MM.1S (cell line): Measurements from ENCODE around the gene SP8.

Experiments used
- CTCF ChIP-seq: fragments of 300-600 bp; sonication (generic); IDR thresholded peaks from 2 replicates; pipeline ENCODE4 v1.5.1; 2016; ENCODE audit warnings: antibody characterized with exemption, low read length, mixed read lengths
- EZH2 ChIP-seq: fragments of 300-600 bp; sonication (generic); optimal IDR thresholded peaks from 2 replicates; pipeline ENCODE3; 2017; ENCODE audit warnings: low read depth, mild to moderate bottlenecking, antibody characterized with exemption, low read length, mixed read lengths
- EZH2phosphoT487 ChIP-seq: fragments of 300-600 bp; sonication (generic); IDR thresholded peaks from 2 replicates; pipeline ENCODE4 v1.6.1; 2018; ENCODE audit warnings: antibody characterized with exemption, low read length

DNA sequence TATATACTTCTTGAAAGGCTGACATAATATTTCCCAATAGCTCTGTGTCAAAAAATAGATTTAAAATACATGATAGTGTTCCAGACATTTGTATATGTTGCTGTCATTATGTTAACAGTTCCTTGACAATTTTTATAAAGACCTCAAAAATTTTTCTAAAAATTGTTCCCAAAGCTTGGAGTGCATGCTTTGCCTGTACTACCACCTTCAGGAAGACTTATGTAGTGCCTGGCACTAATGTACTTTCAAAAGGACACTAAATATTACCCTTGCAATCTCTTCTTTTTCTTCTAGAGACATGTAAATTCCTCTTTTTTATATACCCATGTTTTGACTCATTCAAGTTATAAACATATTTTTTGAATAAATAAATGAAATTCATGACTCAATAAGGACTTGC lies 48.0 kb upstream of the SP8 start:
- TF ChIP-seq CTCF (peak; percentile 40), EZH2 (no peak), EZH2phosphoT487 (no peak)
